A172 (cell line): Measurements from ENCODE around the gene TSPEAR. TPM values are rescaled to one million over a fixed set of nuclear protein-coding genes. Genes with fewer than 3 reads are reported as not detected.

Experiments used
- DNase-seq: peaks from one replicate; pipeline ENCODE4 v3.0.0-alpha.2; 2015; ENCODE audit warnings: low spot score
- total RNA-seq: library from RNA; depleted of rRNA; stranded (reverse); fragments of >200 nt; shearing (Covaris generic); gene quantifications from 2 replicates; pipeline ENCODE4 v1.2.3, GENCODE V29; 2014

Gene TSPEAR
- total RNA-seq, 1 experiment from 2014 or later = not detected

DNA sequence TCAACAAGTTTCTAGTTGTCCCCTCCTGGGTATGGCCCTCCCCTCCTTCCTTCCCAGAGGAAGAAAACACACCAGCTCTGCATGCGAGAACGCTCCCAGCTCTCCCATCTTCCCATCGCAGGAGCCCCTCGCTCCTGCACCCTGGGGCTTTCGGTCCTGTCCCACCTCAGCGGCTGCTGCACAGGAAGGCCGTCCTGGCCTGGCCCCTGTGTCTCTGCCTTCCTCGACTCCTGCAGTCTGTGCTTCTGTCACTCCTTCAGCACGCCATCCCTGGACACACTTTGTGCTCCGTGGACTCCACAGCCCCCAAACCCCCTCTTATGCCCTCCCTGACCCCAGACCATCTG, 194.6 kb downstream of the TSPEAR start:
- no peak for DNase-seq

GRCh38 chr21:44516342-44516741, 195.0 kb downstream of the TSPEAR start:
- no peak for DNase-seq

- no peak for DNase-seq
Measured at GRCh38 chr21:44515359-44516165, 195.8 kb downstream of the TSPEAR start.

DNA sequence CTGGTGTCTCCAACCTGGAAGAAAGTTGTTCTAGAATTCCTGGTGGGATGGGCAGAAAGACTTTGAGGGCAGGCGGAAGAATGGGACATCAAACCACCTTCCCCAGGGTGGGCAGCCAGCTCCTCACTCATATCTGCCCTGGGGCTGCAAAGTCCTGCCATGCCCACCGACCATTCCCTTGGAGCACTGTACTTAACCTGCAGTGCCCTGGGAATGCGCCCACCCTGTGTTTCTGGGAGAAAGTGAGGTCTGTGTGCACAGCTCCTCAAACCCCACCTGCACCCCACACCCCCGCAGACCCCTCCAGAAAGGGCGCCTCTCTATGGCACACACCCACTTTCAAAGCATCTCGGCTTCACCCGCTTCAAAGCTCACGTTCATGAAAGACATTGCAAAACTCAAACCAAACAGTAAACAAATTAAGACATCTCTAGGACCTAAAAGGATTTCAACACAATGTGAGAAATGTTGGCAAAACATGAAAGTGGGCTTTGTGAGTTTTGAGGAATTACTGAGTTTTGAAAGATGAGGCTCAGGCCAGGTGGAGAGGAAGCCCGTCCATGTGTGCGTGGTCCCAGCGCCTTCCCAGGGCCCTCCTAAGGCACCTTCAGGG, 196.5 kb downstream of the TSPEAR start:
- no peak for DNase-seq

DNA sequence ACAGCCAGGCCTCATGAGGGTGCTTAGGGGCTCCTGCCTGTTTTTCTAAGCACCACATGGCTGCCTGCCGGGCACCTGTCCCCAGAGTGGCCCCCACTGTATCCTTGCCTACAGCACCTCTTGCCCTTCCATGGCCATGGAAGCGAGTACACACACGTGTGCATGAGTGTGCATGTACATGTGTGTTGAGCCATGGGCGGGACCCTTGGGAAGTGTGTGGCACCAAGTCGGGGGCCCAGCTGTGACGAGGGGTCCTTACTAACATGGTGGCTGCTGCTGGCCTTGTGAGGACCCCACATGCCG, 197.2 kb downstream of the TSPEAR start:
- no peak for DNase-seq

- DNase-seq = peak; percentile 65
Measured at GRCh38 chr21:44513389-44514217, 197.8 kb downstream of the TSPEAR start.

GRCh38 chr21:44512496-44513388, 198.6 kb downstream of the TSPEAR start:
- no peak for DNase-seq

GRCh38 chr21:44511938-44512275, 199.5 kb downstream of the TSPEAR start:
- no peak for DNase-seq

GRCh38 chr21:44511219-44511937, 200.0 kb downstream of the TSPEAR start:
- DNase-seq = no peak

- DNase-seq = peak; percentile 25
Measured at GRCh38 chr21:44510508-44511218, 200.7 kb downstream of the TSPEAR start.

- no peak for DNase-seq
Measured at GRCh38 chr21:44510109-44510507, 201.3 kb downstream of the TSPEAR start.

DNA sequence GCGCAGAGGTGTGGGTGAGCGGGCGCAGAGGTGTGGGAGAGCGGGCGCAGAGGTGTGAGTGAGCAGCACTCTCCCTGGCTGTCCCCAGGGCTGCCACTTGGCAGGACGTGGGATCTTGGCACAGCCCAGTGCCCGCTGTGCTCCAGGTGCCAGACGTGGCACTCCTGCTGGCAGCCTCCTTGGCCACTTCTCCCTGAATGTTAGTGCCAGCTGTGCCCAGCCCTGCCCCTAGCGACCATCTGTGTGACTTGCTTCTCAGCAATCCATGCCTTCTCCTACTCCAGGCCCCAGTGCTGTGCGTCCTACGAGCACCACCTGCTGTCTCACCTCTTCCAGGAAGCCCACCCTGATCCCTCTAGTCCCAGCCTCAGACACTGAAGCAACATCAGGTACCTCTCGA, 201.8 kb downstream of the TSPEAR start:
- DNase-seq = peak; percentile 51

- DNase-seq = no peak
Measured at GRCh38 chr21:44508711-44509445, 202.5 kb downstream of the TSPEAR start.

- DNase-seq = no peak
Measured at GRCh38 chr21:44508426-44508710, 203.0 kb downstream of the TSPEAR start.

DNA sequence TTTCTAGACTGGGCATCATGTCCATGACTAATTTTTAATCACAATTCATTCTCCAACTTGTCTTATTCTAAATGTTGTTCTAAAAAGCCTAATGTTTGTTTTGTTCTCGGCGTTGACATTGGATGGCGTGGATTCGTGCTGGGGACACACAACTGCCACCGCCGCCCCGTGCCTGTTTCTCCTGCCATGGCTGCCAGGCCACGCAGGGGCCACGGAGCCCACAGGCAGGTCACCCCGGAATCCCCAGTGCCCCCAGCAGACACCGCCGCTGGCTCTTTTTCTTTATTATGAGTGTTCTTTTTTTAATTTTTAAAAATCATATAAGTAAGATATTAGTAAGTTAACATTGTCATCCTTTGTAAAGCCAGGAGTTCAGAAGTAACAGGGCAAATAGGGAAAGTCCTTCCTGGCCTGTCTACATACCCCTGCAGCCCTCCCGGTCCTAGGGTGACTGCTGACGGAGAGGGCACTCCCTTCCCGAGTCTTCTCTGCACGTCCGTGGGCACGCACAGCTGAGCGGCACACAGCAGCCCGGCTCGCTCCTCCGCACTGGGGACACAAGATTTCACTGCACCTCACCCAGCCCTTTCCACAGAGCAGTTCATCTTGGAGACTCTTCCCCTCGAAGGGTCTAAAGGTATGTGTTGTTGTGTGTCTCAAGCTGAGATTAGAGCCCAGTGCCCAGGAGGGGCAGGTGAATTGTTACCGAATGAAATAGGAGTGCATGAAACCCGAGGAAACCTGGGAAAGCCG, 203.5 kb downstream of the TSPEAR start:
- DNase-seq = no peak

DNA sequence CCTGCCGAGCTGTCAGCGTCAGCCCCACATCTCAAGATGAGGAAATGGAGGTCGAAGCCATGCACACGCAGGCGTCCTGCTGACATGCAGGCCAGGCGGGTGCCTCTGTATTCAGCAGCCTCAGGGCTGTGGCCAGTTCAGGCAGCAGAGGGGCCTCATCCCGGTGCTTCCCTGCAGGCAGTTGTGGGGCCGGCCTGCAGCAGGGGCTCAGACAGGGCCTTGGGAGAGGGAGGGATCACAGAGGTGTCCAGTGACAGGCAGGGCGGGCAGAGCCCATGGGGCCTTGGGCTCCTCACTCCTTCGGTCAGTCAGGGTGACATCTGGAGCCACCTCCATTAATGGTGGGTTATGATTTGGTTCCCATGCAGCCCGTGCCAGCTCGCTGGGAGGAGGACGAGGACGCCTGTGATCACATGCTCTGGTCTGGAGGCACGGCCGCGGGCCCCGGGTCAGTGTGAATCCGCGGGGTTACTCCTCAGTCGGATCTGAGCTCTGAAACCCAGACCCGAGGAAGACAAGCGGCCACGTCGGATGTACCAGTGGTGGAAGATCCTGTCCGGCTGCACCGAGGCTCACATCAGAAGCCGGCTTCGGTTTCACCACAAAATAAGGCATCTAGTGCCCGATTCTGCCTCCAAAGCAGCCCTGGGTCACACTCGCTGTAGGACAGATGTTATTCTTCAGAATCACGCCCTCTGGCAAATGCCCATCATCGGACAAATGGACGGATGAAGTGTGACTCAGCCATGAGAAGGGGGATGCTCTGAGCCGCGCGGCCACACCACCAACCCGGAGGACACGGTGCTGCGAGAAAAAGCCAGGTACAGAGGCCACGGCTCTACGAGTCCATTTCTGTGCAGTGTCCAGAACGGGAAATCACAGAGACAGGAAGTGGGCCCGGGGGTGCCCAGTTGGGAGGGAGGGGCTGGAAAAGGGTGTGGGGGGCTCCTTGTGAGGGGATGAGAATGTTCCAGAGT, 204.8 kb downstream of the TSPEAR start:
- no peak for DNase-seq

GRCh38 chr21:44505673-44506278, 205.6 kb downstream of the TSPEAR start:
- no peak for DNase-seq

DNA sequence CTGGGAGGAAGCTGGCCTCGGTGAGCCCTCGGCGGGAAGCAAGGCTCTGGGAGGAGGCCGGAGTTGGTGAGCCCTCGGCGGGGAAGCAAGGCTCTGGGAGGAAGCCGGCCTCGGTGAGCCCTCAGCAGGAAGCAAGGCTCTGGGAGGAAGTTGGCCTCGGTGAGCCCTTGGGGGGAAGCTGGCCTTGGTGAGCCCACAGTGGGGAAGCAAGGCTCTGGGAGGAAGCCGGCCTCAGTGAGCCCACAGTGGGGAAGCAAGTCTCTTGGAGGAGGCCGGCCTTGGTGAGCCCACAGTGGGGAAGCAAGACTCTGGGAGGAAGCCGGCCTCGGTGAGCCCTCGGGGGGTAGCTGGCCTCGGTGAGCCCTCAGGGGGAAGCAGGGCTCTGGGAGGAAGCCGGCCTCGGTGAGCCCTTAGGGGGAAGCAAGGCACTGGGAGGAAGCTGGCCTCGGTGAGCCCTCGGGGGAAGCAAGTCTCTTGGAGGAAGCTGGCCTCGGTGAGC, 207.4 kb downstream of the TSPEAR start:
- no peak for DNase-seq
